SK-N-SH treated with all-trans-retinoic acid at 6 μM for 48 hours (cell line): ENCODE measurements around the gene ABCB11.

Experiments used
- ATAC-seq: fragments of 200-7000 bp; cut with Tn5 transposase; 3 replicates; pipeline ENCODE4 v1.9.1; 2020; ENCODE audit warnings: mild to moderate bottlenecking, moderate library complexity
- ARNTL ChIP-seq: fragments of 450-650 bp; formaldehyde crosslinking; IDR thresholded peaks from 2 replicates; pipeline ENCODE4 v1.5.0; 2020; ENCODE audit warnings: low read depth, mild to moderate bottlenecking, moderate library complexity, borderline replicate concordance
- CSDC2 ChIP-seq: fragments of 250-450 bp; sonication (Bioruptor Pico); IDR thresholded peaks from 2 replicates; pipeline ENCODE4 v1.5.0; 2020; ENCODE audit warnings: mild to moderate bottlenecking, moderate library complexity
- ESRRG ChIP-seq: fragments of 250-450 bp; sonication (Bioruptor Pico); IDR thresholded peaks from 2 replicates; pipeline ENCODE4 v1.6.1; 2021; ENCODE audit warnings: mild to moderate bottlenecking
- GLIS3 ChIP-seq: fragments of 250-450 bp; sonication (Bioruptor Pico); IDR thresholded peaks from 2 replicates; pipeline ENCODE4 v1.5.0; 2020; ENCODE audit warnings: mild to moderate bottlenecking, moderate library complexity
- ISL1 ChIP-seq: fragments of 250-450 bp; sonication (Bioruptor Pico); IDR thresholded peaks from 2 replicates; pipeline ENCODE4 v2.1.2; 2022; ENCODE audit warnings: mild to moderate bottlenecking, moderate library complexity
- OSR1 ChIP-seq: fragments of 250-450 bp; sonication (Bioruptor Pico); IDR thresholded peaks from 2 replicates; pipeline ENCODE4 v1.8.0; 2022; ENCODE audit warnings: moderate library complexity, mild to moderate bottlenecking, inconsistent platforms
- PPARA ChIP-seq: fragments of 250-450 bp; sonication (Bioruptor Pico); IDR thresholded peaks from 2 replicates; pipeline ENCODE4 v1.5.0; 2020; ENCODE audit warnings: mild to moderate bottlenecking, borderline replicate concordance
- RARB ChIP-seq: fragments of 250-450 bp; sonication (Bioruptor Pico); IDR thresholded peaks from 2 replicates; pipeline ENCODE4 v1.8.0; 2021; ENCODE audit warnings: mild to moderate bottlenecking, moderate library complexity
- SNAI2 ChIP-seq: fragments of 250-450 bp; sonication (Bioruptor Pico); IDR thresholded peaks from 2 replicates; pipeline ENCODE4 v1.5.0; 2020; ENCODE audit warnings: mild to moderate bottlenecking, moderate library complexity
- TCF4 ChIP-seq: fragments of 250-450 bp; sonication (Bioruptor Pico); IDR thresholded peaks from 2 replicates; pipeline ENCODE4 v1.8.0; 2021; ENCODE audit warnings: mild to moderate bottlenecking, moderate library complexity, borderline replicate concordance
- TOX ChIP-seq: fragments of 250-450 bp; sonication (Bioruptor Pico); IDR thresholded peaks from 2 replicates; pipeline ENCODE4 v1.8.0; 2021; ENCODE audit warnings: mild to moderate bottlenecking, moderate library complexity, borderline replicate concordance
- ZC3H10 ChIP-seq: fragments of 250-450 bp; sonication (Bioruptor Pico); IDR thresholded peaks from 2 replicates; pipeline ENCODE4 v1.5.1; 2021; ENCODE audit warnings: mild to moderate bottlenecking, moderate library complexity
- ZFP3 ChIP-seq: fragments of 250-450 bp; sonication (Bioruptor Pico); IDR thresholded peaks from 2 replicates; pipeline ENCODE4 v1.5.0; 2020; ENCODE audit warnings: mild to moderate bottlenecking, moderate library complexity
- ZFP30 ChIP-seq: fragments of 450-650 bp; formaldehyde crosslinking; IDR thresholded peaks from 2 replicates; pipeline ENCODE4 v1.5.0; 2022; ENCODE audit warnings: mild to moderate bottlenecking, moderate library complexity
- ZNF565 ChIP-seq: fragments of 450-650 bp; formaldehyde crosslinking; conservative IDR thresholded peaks from 2 replicates; pipeline ENCODE4 v1.5.0; 2020; ENCODE audit warnings: low read depth, mild to moderate bottlenecking, moderate library complexity
- ZNF70 ChIP-seq: fragments of 450-650 bp; formaldehyde crosslinking; IDR thresholded peaks from 2 replicates; pipeline ENCODE4 v1.5.0; 2020; ENCODE audit warnings: mild to moderate bottlenecking, moderate library complexity
- ZNF8 ChIP-seq: fragments of 450-650 bp; formaldehyde crosslinking; IDR thresholded peaks from 2 replicates; pipeline ENCODE4 v1.5.0; 2020; ENCODE audit warnings: mild to moderate bottlenecking, moderate library complexity
- TF ChIP-seq, protein P1 (sequence below): fragments of 250-450 bp; sonication (Bioruptor Pico); IDR thresholded peaks from 2 replicates; pipeline ENCODE4 v1.8.0; 2020; ENCODE audit warnings: mild to moderate bottlenecking, moderate library complexity, borderline replicate concordance
- TF ChIP-seq, protein P2 (sequence below): fragments of 250-450 bp; sonication (Bioruptor Pico); IDR thresholded peaks from 2 replicates; pipeline ENCODE4 v1.8.0; 2021; ENCODE audit warnings: low read depth, mild to moderate bottlenecking, moderate library complexity, borderline replicate concordance
- TF ChIP-seq, protein P3 (sequence below): fragments of 250-450 bp; sonication (Bioruptor Pico); IDR thresholded peaks from 2 replicates; pipeline ENCODE4 v1.5.1; 2020; ENCODE audit warnings: low read depth, mild to moderate bottlenecking, moderate library complexity

ABCB11 gene

DNA sequence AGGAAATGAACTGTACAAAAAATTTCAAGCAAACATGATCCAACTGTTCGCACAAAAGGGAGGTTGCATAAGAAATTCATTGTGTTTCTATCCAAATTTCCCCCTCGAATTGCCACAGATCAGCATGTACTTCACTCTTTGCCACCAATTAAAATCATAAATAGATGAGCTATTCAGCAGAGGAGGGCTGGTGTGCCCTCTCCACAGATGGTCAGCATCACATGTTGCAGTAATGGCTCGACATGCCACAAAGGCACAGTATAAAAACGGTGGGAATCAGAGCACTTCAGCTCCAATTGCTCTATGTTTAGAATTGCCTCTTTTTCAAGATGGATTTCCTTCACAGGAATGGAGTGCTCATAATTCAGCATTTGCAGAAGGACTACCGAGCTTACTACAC is 130.1 kb downstream of the ABCB11 start, which contains the start of gene G6PC2:
Gene G6PC2, plus strand, starts transcription at position 289 of the 400 bp plus-strand sequence. Its CDS starts 41 bp downstream, at position 330.
- ATAC-seq, result no peak
- TF ChIP-seq ZNF565 (CRISPR knock-in tag), result no peak
- TF ChIP-seq, protein P1, sequence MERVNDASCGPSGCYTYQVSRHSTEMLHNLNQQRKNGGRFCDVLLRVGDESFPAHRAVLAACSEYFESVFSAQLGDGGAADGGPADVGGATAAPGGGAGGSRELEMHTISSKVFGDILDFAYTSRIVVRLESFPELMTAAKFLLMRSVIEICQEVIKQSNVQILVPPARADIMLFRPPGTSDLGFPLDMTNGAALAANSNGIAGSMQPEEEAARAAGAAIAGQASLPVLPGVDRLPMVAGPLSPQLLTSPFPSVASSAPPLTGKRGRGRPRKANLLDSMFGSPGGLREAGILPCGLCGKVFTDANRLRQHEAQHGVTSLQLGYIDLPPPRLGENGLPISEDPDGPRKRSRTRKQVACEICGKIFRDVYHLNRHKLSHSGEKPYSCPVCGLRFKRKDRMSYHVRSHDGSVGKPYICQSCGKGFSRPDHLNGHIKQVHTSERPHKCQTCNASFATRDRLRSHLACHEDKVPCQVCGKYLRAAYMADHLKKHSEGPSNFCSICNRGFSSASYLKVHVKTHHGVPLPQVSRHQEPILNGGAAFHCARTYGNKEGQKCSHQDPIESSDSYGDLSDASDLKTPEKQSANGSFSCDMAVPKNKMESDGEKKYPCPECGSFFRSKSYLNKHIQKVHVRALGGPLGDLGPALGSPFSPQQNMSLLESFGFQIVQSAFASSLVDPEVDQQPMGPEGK (CRISPR knock-in tag), result no peak
- TF ChIP-seq, protein P2, sequence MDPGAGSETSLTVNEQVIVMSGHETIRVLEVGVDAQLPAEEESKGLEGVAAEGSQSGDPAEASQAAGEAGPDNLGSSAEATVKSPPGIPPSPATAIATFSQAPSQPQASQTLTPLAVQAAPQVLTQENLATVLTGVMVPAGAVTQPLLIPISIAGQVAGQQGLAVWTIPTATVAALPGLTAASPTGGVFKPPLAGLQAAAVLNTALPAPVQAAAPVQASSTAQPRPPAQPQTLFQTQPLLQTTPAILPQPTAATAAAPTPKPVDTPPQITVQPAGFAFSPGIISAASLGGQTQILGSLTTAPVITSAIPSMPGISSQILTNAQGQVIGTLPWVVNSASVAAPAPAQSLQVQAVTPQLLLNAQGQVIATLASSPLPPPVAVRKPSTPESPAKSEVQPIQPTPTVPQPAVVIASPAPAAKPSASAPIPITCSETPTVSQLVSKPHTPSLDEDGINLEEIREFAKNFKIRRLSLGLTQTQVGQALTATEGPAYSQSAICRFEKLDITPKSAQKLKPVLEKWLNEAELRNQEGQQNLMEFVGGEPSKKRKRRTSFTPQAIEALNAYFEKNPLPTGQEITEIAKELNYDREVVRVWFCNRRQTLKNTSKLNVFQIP, result no peak
- no peak for TF ChIP-seq ESRRG (CRISPR knock-in tag)
- TF ChIP-seq ZFP30 (CRISPR knock-in tag), result no peak
- no peak for TF ChIP-seq SNAI2 (CRISPR knock-in tag)
- TF ChIP-seq RARB (CRISPR knock-in tag), result no peak
- TF ChIP-seq ISL1 (CRISPR knock-in tag), result no peak
- TF ChIP-seq ZNF70 (CRISPR knock-in tag), result no peak
- TF ChIP-seq, all 23 proteins: peak for 0

DNA sequence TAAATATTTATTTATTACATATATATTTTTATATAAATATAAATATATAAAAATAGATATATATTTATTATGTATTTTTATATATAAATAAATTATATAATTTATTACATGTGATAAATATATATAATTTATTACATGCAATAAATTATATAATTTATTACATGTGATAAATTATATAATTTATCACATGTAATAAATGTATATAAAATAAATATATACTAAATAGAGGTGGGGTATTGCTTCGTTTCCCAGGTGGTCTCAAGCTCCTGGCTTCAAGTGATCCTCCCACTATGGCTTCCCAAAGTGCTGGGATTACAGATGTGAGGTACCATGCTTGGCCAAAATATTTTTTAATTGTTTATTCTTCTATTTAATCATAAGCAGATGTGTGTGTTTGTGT is 133.7 kb downstream of the ABCB11 start:
- TF ChIP-seq, protein P1 (CRISPR knock-in tag), result no peak
- no peak for TF ChIP-seq ESRRG (CRISPR knock-in tag)
- TF ChIP-seq, all 23 proteins: peak for 0
- ATAC-seq, result no peak

DNA sequence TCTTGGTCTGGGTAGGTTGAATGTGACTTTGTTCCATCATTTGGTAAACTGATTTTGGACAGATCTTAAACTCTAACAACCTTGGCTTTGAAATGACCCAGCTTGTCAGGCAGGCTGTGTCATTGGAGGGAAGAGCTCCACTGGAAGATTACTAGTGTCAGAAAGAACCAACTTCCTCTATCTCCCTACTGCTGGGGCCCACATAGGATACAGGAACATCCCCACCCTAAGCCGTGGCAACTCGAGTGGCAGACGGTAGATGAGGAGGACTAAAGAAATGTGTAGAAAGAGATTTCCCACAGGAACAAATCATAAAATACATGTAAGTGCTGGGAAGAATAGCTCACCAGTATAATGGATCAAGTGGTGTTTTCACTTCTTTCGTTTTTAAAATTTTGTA is 134.3 kb downstream of the ABCB11 start:
- TF ChIP-seq, protein P1 (CRISPR knock-in tag), result no peak
- TF ChIP-seq OSR1 (CRISPR knock-in tag) (no peak), ZNF8 (no peak), ESRRG (CRISPR knock-in tag) (no peak), ARNTL (CRISPR knock-in tag) (no peak), SNAI2 (CRISPR knock-in tag) (no peak), TOX (CRISPR knock-in tag) (no peak), CSDC2 (CRISPR knock-in tag) (no peak), RARB (CRISPR knock-in tag) (no peak), PPARA (CRISPR knock-in tag) (no peak), GLIS3 (CRISPR knock-in tag) (no peak), TCF4 (CRISPR knock-in tag) (no peak), ZFP3 (CRISPR knock-in tag) (no peak)
- TF ChIP-seq, protein P3, sequence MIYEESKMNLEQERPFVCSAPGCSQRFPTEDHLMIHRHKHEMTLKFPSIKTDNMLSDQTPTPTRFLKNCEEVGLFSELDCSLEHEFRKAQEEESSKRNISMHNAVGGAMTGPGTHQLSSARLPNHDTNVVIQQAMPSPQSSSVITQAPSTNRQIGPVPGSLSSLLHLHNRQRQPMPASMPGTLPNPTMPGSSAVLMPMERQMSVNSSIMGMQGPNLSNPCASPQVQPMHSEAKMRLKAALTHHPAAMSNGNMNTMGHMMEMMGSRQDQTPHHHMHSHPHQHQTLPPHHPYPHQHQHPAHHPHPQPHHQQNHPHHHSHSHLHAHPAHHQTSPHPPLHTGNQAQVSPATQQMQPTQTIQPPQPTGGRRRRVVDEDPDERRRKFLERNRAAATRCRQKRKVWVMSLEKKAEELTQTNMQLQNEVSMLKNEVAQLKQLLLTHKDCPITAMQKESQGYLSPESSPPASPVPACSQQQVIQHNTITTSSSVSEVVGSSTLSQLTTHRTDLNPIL (CRISPR knock-in tag), result no peak

DNA sequence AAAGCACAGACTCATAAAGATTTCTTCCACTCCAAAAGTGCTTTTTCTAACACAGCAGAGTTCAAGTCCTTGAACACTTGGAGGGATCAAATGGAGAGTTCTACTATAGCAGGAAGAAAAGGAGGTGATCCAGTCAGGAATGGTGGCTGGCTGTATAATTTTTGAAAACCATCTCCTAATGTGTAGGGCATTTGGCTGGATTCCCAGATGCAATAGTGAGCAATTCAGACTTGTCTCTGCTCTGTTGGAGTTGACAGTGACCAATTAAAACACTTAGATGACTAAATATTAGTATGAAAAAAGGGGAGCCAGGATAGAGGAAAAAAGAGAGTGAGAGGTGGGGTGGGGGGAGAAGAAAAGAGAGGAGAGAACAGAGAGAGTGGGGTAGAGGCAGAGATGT is 135.4 kb downstream of the ABCB11 start:
- ATAC-seq, result peak; percentile 42; the same call in 2 of the 3 replicates
- TF ChIP-seq RARB (CRISPR knock-in tag) (no peak), ZC3H10 (CRISPR knock-in tag) (no peak), ZFP30 (CRISPR knock-in tag) (no peak)

More for the DNA sequence above, 134.3 kb downstream of the ABCB11 start:
- no peak for ATAC-seq
